ENCODE measurements around the gene ANAPC7.

- TF ChIP-seq CTCF (IDR thresholded peaks at IDR 0.05; ENCODE audit: low read length) = no peak
- no peak for TF ChIP-seq EZH2 (IDR thresholded peaks at IDR 0.05; ENCODE audit: borderline replicate concordance, low read length)
Observed at GRCh38 chr12:110373025-110373424, 30.5 kb downstream of the ANAPC7 start.

Measured in OCI-LY1 (cell line).